ENCODE measurements around the gene DIPK1C. TPM values are rescaled to one million over a fixed set of nuclear protein-coding genes. Genes with fewer than 3 reads are reported as not detected.
A peak's percentile ranks its signal among the peaks of the same experiment; 100 is the strongest.

DIPK1C gene
- total and polyA plus RNA-seq, 2 donors (not counting 1 experiment from before 2014, with no cell fraction given) = not detected

GRCh38 chr18:74399091-74399887 lies 57.8 kb downstream of the DIPK1C start:
- no peak overlapping the region for H3K27ac Mint-ChIP-seq
- H3K27ac ChIP-seq (ENCODE audit: low read length in 2 of 2) = no peak overlapping the region
- peaks cover 31% of the 10 kb centered on the region for H3K27me3 Mint-ChIP-seq
- no peak overlapping the region for H3K4me3 Mint-ChIP-seq
- DNase-seq (no peak), ATAC-seq (ENCODE audit: low read depth) (no peak)
- no peaks in the 10 kb centered on the region for H3K36me3 ChIP-seq (replicated peaks in 1 of 2; ENCODE audit: control extremely low read depth in 1 of 2, control insufficient read depth in 1 of 2, extremely low read depth in 1 of 2, insufficient read depth in 2 of 2, low read length in 1 of 2)
- H3K4me1 Mint-ChIP-seq = peaks cover 3% of the 10 kb centered on the region
- no peaks in the 10 kb centered on the region for H3K9me3 Mint-ChIP-seq (ENCODE audit: insufficient read depth)
- H3K4me1 ChIP-seq (ENCODE audit: control insufficient read depth in 2 of 2, insufficient read depth in 2 of 2, low read length in 2 of 2) = no peaks in the 10 kb centered on the region
- TF ChIP-seq EZH2 (IDR thresholded peaks at IDR 0.05; ENCODE audit: borderline replicate concordance, insufficient read depth, low read depth, low read length, poor library complexity, severe bottlenecking) = no peak
- no peak for TF ChIP-seq CTCF (IDR thresholded peaks at IDR 0.05)
- peak overlapping the region; percentile 48 for H2AFZ ChIP-seq (ENCODE audit: insufficient read depth, low read depth, low read length, poor library complexity, severe bottlenecking)
- no peak overlapping the region for H3K4me2 ChIP-seq (replicated peaks; ENCODE audit: low read depth, low read length, poor library complexity, severe bottlenecking)
- intact Hi-C loops (cut with micrococcal nuclease) = no loop called here
- H3K9me3 ChIP-seq (ENCODE audit: control extremely low read depth in 1 of 3, control insufficient read depth in 2 of 3, insufficient read depth in 1 of 3, low read length in 2 of 3) = no peaks in the 10 kb centered on the region
- no peak overlapping the region for H3K4me3 ChIP-seq (ENCODE audit: control extremely low read depth in 1 of 5, extremely low read depth in 1 of 5, insufficient read depth in 1 of 5, low read depth in 2 of 5, low read length in 4 of 5)
- H3K9ac ChIP-seq (ENCODE audit: low read length) = no peak overlapping the region
- no peaks in the 10 kb centered on the region for H3K79me2 ChIP-seq (ENCODE audit: control insufficient read depth, insufficient read depth, low read length)
- ChIA-PET POLR2A (no interaction called here), CTCF (no interaction called here)
- 20% methylated on average over 7 of the region's 14 CpGs for WGBS (ENCODE audit: insufficient coverage)
- H3K27me3 ChIP-seq (replicated peaks in 1 of 4; ENCODE audit: control extremely low read depth in 1 of 4, control insufficient read depth in 3 of 4, insufficient read depth in 4 of 4, low read length in 3 of 4) = peaks cover 0 to 13% (median 2%) of the 10 kb centered on the region in 4 experiments
- no peaks in the 10 kb centered on the region for H4K20me1 ChIP-seq (ENCODE audit: control insufficient read depth, insufficient read depth, low read length, poor library complexity, severe bottlenecking)

- H3K4me3 Mint-ChIP-seq = no peak overlapping the region
Observed at GRCh38 chr18:74397572-74397971, 59.5 kb downstream of the DIPK1C start.

More at GRCh38 chr18:74397572-74397971, 59.5 kb downstream of the DIPK1C start:
- Mint-ChIP-seq H3K27me3 (peaks cover 41% of the 10 kb centered on the region), H3K27ac (no peak overlapping the region), H3K9me3 (ENCODE audit: insufficient read depth) (no peaks in the 10 kb centered on the region), H3K4me1 (peaks cover 3% of the 10 kb centered on the region)
- Histone ChIP-seq H3K27ac (ENCODE audit: low read length in 2 of 2) (no peak overlapping the region), H3K4me3 (ENCODE audit: control extremely low read depth in 1 of 5, extremely low read depth in 1 of 5, insufficient read depth in 1 of 5, low read depth in 2 of 5, low read length in 4 of 5) (no peak overlapping the region), H3K4me1 (ENCODE audit: control insufficient read depth in 2 of 2, insufficient read depth in 2 of 2, low read length in 2 of 2) (no peaks in the 10 kb centered on the region), H3K9ac (ENCODE audit: low read length) (no peak overlapping the region), H3K79me2 (ENCODE audit: control insufficient read depth, insufficient read depth, low read length) (no peaks in the 10 kb centered on the region), H3K36me3 (replicated peaks in 1 of 2; ENCODE audit: control extremely low read depth in 1 of 2, control insufficient read depth in 1 of 2, extremely low read depth in 1 of 2, insufficient read depth in 2 of 2, low read length in 1 of 2) (no peaks in the 10 kb centered on the region), H3K9me3 (ENCODE audit: control extremely low read depth in 1 of 3, control insufficient read depth in 2 of 3, insufficient read depth in 1 of 3, low read length in 2 of 3) (no peaks in the 10 kb centered on the region), H2AFZ (ENCODE audit: insufficient read depth, low read depth, low read length, poor library complexity, severe bottlenecking) (no peak overlapping the region), H3K27me3 (replicated peaks in 1 of 4; ENCODE audit: control extremely low read depth in 1 of 4, control insufficient read depth in 3 of 4, insufficient read depth in 4 of 4, low read length in 3 of 4) (peaks cover 0 to 13% (median 2%) of the 10 kb centered on the region in 4 experiments), H3K4me2 (replicated peaks; ENCODE audit: low read depth, low read length, poor library complexity, severe bottlenecking) (no peak overlapping the region), H4K20me1 (ENCODE audit: control insufficient read depth, insufficient read depth, low read length, poor library complexity, severe bottlenecking) (no peaks in the 10 kb centered on the region)
- intact Hi-C loops (cut with micrococcal nuclease) = no loop called here
- ATAC-seq (ENCODE audit: low read depth) (no peak), DNase-seq (no peak)
- POLR2A ChIA-PET = no interaction called here
- TF ChIP-seq CTCF (IDR thresholded peaks at IDR 0.05) = no peak
- no peak for TF ChIP-seq EZH2 (IDR thresholded peaks at IDR 0.05; ENCODE audit: borderline replicate concordance, insufficient read depth, low read depth, low read length, poor library complexity, severe bottlenecking)
- WGBS (ENCODE audit: insufficient coverage) = 98% methylated on average over 6 of the region's 7 CpGs
- CTCF ChIA-PET = no interaction called here

All from B cell (primary cell).